HS-5 (cell line): ENCODE measurements around the gene TBX2.

Experiments
- DNase-seq: peaks from one replicate; pipeline ENCODE4 v3.0.0-alpha.2; 2012; ENCODE audit warnings: low read depth

The TBX2 gene

DNA sequence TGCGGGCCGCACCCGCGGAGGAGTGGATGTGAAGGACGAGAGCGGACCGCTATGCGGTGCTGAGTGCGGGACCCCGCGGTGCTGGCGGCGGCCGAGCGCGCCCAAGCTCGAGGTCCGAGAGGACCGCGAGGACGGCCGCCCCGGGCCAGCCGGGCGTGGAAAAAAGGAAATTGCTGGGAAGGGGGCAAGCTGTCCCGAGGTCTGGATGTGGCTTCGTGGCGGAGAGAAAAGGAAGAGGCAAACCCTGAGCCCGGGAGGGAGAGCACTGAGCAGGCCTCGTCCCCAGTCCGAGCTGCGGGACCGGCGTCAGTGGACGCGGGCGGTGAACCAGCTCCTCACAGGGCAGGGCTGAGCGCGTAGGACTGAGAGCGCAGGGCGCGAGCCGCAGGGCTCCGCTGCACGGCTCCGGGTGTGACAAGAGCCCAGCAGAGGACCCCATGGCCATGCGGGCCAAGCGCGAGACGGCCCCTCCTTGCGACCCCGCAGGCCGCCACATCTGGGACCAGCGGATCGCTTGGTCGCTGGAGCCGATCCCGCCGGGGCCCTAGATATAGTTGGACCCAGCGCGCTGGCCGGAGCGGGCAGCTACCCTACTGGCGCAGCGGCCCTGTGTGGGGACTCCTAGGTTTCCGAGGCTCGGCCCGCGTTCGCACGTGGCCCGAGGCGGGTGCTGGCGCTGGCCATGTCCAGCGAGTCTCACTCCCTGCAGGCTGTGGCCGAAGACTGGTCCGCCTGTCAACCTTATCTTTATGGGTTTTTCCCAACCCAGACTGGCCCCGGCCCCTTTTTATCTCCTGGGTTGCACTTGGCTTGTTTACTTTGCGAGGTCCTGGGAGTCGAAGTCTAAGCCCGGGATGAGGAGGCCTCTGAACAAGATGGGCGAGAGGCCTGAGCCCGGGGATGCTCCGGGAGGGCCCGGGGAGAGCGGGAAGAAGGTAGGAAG lies 55.0 kb downstream of the TBX2 start:
- DNase-seq = no peak

DNA sequence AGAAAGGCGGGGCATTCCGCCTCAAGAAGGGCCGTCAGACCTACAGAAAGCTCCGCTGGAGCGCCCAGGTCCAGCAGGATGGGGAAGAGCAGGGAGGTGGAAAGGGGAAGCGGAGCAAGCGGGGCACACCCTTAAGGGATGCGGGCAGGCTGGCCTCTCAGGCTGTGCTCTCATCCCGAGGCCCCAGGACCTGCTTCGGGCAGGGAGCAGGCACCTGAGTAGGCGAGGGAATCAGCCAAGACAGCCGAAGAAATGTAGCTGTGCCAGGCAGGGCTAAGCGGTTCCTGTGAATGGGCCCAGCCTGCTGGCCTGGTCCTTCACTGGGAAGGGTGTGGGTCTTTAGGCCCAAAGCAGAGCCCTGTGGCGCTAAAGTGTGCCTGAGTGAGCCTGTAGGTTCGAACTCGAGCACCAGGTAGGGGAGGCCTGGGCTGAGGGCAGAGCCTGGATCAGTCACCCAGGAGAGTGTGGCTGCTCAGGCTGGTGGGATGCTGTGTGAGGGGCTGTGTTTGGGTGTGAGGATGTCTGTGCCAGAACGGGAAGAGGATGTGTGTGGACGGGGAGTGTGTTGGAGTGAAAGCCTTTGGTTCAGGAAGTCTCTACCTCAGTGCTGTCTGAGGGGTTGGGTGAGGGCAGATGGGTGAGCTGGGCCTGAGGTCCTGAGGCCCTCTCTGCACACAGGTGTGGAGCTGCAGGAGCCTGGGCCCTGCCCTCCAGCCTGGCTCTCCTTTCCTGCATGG lies 55.8 kb downstream of the TBX2 start:
- no peak for DNase-seq

- DNase-seq = no peak
These were observed 56.5 kb downstream of the TBX2 start for GRCh38 chr17:61456061-61456681.

- DNase-seq = no peak
These were observed 57.1 kb downstream of the TBX2 start for GRCh38 chr17:61456688-61457225.

DNA sequence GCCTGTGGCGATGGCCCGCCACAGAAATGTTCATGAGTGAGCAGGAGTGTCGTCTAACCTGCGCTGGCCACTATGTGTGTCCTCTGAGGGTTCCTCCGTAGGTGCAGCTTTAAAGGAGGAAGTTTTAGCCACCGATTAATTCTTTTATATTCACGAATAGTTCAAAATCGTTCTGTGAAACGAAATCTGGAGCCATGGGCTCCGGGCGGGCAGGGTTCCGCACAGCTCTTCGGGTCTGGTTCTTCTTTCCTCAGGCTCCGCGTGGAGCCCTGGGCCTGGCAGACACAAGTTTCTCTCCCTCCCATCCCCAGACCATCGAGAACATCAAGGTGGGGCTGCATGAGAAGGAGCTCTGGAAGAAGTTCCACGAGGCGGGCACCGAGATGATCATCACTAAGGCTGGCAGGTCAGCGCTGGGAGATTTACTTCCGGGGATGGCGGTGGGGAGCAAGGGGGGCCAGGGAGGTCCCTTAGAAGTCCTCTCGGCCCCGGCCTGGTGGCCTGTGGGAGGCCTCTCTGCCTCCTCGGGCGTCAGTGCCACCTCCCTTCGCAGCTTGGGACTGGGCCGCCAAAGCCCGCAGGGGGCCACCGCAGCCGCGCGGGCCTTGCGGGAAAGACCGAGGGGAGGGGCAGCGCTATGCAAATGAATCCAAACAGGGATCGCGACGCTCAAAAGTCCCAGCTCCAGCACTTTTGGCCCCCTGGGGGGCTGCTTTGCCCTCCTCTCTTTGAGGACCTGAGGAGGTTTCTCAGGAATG lies 57.8 kb downstream of the TBX2 start:
- no peak for DNase-seq

DNA sequence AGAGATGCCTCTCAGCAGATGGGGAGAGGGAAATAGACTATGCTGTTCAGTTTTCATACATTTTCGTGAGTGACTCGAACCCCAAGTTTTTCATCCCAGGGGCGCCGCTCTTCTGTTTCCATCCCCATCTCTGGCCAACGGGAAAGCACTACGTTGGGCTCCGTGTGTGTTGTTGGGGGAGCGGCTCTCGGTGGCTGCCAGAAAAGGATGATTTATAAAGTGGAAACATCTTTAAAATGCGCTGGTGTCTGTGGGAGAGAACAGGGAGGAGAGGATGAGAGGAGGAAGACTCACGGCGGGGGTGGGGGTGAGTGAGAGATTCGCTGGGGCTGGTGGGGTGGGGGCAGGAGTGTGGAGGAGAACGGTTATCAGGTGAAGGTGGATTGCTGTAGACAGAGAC lies 58.4 kb downstream of the TBX2 start:
- no peak for DNase-seq

GRCh38 chr17:61458421-61459141 lies 58.9 kb downstream of the TBX2 start:
- DNase-seq = no peak
